NCI-H2107 treated with DMSO at 0.1 percent for 48 hours (cell line): ENCODE measurements around the gene EEF1B2.
"Not testable (repeated sequence)": the region's sequence is repeated elsewhere in the genome, so short reads cannot be mapped to it uniquely, and the experiment has no call there.

Experiments used
- DNase-seq: peaks from one replicate; lab custom pipeline; 2025; ENCODE audit not compliant: unreplicated experiment; lab: John Stamatoyannopoulos, UW

Gene EEF1B2

DNA sequence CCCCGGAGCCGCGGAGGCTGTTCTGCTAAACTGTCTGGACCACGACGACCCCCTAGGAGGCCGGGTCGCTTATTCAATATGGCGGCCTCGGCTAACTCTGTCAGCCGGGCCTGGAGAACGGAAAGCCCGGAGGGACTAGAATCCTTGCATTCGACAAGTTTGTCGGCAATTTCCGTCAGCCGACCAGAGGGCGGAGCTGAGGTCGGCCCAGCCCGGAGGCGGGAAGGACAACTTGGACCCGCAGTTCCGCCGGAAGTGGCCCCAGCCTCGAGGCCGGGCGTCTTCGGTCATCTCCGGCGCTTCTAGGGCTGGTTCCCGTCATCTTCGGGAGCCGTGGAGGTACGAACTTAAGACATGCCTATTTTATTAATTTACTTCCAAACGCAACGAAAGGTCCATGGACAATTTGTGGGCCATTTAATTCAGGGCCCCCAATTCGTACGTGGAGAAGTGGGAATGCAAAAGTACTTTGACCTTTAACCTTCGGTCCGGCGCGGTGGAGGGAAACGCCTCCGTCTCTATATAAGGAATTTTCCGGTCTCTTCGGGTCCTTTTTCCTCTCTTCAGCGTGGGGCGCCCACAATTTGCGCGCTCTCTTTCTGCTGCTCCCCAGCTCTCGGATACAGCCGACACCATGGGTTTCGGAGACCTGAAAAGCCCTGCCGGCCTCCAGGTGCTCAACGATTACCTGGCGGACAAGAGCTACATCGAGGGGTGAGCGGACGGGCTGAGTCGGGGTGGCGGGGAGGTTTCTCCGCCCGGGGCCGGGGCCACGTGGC is at the start of gene EEF1B2, which contains the start of gene NDUFS1:
Gene EEF1B2, plus strand, starts transcription at position 550 of the 779 bp plus-strand sequence. Its CDS starts 85 bp downstream, at position 635.
Gene NDUFS1, minus strand, starts transcription at position 99 of the 779 bp plus-strand sequence. CDS start 5,766 bp downstream, outside the sequence.
- peak; percentile 83 for DNase-seq

DNA sequence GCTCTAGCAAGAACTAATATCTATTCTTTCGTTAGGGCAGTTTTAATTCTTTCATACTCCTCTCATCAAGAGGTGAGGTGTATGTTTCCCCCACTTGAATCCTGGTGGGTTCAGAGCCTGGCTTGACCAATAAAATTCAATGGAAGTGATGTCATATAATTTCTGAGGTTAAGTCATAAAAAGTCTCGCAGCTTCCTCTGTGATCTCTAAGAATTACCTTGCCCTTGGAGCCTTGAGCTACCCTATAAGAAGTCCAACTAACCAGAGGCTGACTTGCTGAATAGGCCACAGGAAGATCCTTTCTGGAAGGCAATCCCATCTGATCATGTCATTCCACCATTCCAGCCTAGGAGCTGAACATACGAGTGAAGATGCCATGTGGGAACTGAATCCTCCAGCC is 47.6 kb upstream of the EEF1B2 start:
- DNase-seq = no peak

DNA sequence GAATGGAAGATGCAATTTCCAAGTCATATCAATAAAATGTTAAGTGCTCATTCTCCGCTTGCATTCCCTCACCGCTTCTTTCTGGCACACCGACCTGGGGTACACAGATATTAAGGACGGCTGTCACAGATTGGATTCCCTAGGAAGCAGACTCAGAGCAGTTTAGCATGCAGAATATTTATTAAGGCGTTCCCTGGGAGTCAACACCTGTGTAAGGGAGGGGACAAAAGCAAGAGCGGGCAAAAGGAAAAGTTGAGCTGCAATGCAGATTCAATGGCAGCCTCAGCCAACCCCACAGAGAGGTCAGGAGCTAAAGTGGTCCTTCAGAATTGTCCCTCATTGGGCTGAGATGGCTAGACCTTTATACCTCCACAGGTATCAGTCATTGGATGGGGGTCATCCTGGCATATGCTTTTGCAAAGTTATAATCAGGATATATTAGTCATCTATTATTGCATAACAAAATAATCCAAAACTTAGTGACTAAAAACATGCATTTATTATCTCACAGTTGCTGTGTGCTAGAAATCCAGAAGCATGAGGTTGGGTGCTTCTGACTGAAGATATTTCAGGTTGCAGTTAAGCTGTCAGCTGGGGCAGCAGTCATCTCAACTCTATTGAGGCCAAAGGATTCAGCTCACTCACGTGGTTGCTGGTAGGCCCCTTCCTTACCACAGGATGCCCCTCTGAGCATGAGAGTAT is 46.7 kb upstream of the EEF1B2 start:
- DNase-seq = no peak

DNA sequence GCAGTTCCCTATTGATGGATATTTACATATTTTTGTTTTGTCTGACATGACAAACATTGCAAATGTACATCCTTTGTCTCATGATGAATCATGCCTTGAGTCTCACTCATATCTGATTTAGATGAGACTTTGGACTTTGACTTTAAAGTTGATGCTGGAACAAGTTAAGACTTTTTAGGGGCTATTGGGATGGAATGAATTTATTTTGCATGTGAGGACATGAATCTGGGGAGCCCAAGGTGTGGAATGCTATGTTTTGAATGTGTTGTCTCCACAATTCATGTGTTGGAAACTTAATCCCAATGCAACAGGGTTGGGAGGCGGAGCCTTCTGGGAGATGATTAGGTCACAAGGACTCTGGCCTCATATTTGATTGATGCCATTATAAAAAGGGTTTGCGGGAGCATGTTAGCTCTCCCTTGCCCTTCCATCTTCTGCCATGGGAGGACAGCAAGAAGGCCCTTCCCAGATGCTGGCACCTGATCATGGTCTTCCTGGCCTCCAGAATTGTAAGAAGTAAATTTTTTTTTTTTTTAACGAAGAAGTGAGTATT is 44.6 kb upstream of the EEF1B2 start:
- no peak for DNase-seq

DNA sequence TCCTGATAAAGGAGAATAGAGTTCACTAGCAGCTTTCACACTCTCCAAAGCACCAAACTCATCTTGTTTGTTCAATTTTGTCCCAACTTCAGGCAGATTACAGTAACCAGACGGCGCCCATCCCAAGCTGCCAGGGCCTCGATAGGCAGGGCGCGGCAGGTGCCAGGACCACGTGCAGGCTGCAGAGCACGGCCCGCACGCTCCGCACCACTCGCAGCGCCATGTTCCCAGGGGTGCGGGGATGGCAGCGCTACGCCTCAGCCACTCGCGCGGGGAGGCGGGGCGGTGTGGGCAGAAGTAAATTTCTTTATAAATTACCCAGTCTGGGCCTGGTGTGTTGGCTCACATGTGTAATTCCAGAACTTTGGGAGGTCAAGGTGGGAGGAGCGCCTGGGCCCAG is 43.4 kb upstream of the EEF1B2 start:
- DNase-seq = no peak

DNA sequence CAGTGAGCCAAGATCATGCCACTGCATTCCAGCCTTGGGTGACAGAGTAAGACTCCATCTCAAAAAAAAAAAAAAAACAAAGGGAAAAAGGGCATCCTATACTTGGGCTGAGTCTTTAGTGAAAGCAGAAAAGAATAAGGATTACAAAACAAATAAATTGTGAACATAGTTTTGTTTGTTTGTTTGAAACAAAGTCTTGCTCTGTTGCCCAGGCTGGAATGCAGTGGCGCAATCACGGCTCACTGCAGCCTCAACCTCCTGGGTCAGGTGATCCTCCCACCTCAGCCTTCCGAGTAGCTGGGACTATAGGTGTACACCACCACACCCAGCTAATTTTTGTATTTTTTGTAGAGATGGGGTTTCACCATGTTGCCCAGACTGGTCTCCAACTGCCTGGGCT is 37.1 kb upstream of the EEF1B2 start:
- DNase-seq = not testable (repeated sequence)

DNA sequence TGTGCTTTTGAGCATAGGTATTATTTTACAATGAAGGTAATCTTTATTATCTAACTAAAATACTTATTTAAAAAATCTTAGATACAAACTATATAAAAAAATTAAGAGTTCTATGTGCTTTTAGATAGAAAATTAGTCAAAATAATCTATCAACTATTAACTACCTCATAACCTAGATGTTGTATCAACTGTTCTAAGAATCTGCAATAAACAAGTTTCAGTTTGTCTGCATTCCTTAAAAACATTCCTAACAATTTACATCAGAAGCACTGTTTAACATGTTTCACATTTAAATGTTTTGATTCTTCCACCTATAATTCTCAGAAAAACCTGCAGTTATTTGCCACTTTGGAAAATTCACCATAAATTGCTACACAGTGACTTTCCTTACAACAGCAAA is 33.8 kb upstream of the EEF1B2 start:
- DNase-seq = no peak

DNA sequence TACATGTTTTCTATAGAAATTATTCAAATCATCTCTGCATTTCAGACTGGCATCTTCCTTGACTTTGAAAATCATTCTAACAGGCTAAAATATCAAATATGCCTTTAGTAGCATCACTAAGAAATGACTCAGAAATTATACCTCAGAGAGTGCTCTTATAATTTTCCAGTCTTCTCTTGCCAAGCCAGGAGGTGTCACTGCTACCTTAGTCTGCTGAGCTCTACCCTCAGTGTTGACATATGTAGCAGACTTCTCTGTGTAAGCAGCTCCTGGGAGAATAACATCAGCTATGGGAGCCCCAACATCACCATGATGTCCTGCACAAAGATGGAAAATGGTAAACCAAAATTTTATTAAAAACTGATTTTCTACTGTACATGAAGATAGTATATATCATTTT is 32.0 kb upstream of the EEF1B2 start:
- peak; percentile 7 for DNase-seq

DNA sequence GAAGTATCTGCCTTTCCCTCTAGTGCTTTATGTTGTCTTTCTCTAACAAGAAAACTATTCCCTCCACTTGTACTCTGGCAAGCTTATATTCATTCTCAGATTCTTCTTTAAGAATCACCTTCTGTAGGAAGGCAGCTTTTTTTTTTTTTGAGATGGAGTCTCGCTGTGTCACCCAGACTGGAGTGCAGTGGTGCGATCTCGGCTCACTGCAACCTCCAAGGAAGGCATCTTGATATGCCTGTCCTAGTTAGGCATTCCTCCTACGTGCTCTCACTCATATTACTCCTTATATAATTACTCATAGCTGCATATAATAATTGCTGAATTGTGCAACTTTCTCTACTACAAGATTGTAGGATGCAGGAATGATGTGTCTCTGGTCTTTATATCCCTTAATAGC is 16.2 kb upstream of the EEF1B2 start:
- no peak for DNase-seq

DNA sequence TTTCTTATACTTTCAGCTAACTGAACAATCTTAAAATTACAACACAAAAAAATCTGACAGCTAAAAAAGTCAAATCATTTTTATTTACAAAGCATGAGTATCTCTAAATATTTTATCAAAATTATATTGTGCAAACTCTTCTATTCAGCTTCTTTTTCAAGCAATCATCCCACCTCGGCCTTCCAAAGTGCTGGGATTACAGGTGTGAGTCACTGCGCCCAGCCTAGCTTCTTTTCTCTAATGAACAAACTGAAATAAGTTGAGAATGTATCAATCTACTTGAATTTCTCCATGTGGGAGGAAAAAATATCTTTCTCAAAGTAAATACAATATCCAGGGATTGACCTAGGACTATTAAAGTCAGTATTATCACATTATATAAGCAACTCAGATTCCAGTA is 15.3 kb upstream of the EEF1B2 start:
- DNase-seq = no peak

DNA sequence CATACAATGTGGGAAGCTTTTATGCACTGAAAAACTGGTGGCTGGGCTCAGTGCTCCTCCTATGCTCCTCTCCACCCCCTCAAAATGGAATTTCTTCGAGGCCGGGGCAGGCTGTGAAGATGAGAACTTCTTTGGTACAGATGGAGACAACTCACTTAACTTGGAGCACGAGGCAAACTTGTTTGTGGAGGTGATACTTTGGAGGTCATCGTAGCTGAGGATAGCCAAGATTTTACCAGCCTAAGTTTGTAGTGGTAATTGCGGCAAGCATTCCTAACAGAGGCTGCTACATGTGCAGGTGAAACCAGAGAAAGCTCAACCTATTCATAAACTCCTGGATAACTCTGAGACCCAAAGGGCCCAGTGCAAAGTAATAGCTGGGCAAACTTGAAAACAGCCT is 14.0 kb upstream of the EEF1B2 start:
- DNase-seq = no peak

DNA sequence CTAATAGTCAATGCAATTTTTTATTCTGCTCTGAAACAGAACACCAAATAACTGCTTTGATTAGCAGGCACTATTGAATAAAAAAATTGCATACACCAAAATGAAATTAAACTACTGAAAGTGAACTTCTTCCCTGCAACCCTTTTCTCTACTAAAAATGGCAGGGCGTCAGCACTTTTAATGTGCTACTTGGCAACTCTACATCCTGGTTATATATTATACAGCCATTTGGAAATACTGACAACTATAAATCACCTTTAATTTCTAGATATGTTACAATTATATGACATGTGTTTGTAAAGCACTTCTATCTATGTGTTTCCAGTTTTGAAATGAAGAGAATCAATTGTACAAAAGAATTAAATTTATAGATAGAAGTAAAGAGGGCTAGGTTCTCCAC is 10.4 kb upstream of the EEF1B2 start:
- DNase-seq = no peak

DNA sequence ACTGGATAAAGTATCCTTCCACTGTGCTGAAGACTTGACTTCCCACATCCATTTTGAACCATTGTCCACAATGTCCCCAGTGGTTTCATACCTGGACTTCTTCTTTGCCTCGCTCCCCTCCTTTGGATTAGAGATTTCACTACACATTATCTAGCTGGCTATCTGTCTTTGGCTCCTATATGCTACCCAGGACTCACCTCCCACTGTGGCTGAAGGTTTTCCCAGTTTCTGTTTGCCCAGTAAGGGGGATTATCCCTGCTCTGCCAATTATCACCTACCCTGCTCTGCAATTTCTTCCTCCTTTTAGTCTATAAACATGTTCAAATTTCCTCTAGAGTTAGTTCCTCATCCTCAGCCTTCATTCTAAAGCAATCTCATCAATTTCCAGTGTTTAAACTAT is 9.5 kb upstream of the EEF1B2 start:
- no peak for DNase-seq

DNA sequence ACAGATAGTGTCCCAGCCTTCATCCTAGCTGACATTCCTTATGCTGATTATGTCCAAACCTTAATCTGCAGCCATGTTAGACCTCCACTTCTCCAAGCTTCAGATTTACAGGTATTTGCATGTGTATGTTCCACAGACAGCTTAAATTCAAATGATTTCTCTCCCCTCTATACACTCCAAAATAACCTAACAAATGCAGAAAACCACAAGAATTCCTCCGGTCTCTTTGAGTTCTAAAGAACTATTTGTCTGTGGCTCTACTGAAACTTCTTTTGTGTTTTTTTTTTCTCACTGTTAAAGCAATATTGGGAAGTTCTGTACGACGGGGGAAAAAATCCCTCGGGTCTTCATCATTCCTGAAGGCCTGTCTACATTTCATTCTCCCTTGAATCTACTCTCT is 9.1 kb upstream of the EEF1B2 start:
- DNase-seq = no peak

DNA sequence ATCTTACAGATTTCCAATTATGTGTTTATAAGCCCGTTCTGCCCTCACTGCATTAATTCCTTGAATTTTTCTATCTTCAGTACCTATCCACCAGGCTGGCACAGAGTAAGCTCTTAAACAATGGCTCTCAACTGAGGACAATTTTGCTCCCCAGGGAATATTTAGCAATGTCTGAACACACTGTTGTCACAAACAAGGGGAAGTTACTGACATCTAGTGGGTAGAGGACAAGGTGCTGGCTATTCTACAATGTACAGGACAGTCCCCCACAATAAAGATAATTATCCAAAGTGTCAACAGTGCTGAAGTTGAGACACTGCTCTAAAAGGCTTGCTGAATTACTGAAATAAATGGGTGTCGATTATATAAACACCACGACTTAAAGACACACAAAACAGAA is 5.5 kb upstream of the EEF1B2 start:
- peak; percentile 74 for DNase-seq

DNA sequence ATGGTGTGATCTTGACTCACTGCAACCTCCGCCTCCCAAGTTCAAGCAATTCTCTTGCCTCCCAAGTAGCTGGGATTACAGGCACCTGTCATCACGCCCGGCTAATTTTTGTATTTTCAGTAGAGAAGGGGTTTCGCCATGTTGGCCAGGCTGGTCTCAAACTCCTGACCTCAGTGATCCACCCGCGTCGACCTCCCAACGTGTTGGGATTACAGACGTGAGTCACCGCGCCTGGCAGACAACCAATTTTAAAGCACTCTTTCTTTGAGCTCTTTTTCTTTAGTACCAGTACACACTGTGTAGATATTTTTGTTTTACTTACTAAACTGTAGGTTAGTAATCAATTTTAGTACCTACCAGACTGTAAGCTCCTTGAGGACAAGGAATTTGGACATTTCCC is 2.7 kb upstream of the EEF1B2 start:
- DNase-seq = not testable (repeated sequence)

DNA sequence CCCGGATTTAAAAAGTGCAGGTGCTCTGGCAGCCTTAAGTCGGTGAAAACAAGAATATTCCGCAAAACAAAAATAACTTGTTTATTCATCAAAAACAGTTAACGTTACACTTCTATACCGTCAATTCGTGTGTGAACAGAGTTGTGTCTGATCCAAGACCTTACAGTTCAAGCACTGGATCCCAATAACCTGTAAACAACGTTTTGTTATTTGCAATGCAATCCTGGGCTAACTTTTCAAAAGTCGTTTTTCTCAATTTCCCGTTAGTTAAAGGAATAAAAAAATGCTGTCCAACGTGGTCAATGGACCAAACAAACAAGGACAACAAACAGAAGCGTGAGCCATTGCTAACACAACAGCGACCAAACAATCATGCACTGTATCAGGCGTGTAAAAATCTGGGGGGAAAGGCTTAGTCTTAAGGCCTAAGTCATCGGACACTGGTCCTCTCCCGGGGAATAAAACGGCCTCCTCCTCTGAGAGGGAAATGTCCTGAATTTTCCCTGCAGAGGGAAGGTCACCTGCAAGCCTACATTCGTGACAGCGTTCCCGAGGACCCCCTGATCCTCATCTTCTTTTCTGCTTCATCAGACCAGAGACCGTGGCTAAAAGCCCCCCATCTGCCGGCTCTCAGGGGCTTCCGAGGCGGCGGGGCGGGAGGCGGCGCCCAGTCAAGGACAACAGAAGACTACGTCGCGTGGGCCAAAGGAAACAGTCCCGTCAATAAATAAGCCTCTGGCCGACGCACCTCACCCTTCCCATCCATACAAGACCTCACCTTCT is 941 bp upstream of the EEF1B2 start:
- no peak for DNase-seq

DNA sequence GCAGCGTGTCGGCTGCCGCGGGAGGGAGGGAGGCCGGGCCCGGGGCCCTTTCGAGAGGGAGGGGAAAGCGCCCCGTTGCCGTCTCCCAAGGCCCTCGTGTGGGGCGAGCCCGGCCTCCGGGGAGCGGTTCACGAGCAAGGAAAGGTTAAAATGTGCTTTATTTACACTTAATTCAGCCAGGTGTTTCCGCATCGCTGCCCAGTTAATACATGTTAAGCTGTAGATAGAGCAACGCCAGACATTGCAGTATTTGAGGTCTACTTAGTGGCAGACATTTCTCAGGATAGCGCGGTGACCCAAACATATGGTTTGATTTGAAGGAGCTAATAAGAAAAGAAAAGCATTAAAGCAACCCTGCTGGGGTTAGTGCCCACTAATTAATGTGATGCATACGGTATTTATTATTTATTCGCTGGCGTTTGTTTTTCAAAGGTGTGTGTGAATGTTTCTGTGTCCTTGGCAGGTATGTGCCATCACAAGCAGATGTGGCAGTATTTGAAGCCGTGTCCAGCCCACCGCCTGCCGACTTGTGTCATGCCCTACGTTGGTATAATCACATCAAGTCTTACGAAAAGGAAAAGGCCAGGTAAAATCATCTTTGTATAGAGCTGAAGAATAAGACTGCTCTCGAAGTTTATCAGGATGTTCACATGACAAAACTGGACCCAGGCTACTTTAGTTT is 571 bp downstream of the EEF1B2 start:
- DNase-seq = no peak

DNA sequence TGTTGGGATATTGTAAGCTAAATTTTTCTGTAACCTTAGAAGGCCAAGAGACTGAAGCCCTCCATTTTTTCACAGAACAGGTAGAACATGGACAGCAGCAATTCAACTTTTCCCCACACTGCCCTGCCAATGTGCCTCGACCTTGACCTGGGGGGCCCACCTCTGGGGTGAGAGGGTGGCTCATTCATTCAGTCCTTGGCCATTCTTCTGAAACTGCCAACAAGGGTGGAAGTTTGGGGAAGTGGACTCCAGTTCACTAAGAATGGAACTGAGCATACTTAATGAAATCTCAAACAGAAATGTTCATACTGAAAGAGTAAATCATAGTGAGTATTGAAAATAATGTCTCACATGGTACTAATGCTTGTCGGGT is 1.1 kb downstream of the EEF1B2 start:
- DNase-seq = no peak

DNA sequence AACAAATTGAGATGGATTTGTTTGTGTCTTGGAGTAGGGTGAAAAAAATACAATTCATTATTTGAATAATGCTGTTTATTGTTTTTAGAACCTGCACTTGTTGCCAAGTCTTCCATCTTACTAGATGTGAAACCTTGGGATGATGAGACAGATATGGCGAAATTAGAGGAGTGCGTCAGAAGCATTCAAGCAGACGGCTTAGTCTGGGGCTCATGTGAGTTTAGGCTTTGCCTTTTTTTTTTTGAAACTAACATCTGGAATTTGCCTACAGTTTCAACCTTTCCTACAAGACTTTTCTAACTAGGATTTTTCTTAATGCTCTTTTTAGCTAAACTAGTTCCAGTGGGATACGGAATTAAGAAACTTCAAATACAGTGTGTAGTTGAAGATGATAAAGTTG is 2.7 kb downstream of the EEF1B2 start:
- DNase-seq = not testable (repeated sequence)
